ENCODE results near the gene CHEK2.
"Not testable (repeated sequence)": the region's sequence is repeated elsewhere in the genome, so short reads cannot be mapped to it uniquely, and the experiment has no call there.

The CHEK2 gene

DNA sequence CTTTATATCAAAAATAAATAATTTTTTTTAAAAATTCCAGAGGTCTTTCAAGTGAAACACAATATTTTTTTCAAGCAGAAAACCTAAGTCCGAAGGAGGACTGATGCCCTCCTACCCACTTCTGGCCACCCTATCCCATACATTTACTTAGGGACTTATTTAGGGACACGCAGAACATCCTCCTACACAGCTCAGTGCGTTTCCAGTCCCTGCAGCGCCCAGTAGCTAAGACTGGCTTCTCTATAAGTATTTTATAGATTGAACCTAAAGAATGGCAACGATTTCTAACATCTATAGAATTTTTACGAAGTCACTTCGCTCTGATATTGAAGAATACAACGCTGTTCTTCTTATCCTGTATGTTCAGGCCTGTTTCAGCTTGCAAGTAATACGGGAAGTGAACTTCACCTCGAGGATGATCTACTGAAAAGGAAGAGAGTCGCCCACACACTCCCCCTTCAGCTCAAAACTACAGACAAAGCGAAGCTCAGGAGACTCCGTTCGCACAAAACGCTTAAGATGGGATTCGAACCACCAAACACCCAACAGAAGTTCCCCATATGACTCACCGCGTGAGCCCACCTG lies 328 bp downstream of the CHEK2 start:
- no peak for DNase-seq (ENCODE audit: low spot score)

- DNase-seq (ENCODE audit: low spot score): not testable (repeated sequence)
Observed at GRCh38 chr22:28738876-28739275, 2.7 kb downstream of the CHEK2 start.

- no peak for DNase-seq (ENCODE audit: low spot score)
Observed at GRCh38 chr22:28737701-28738100, 3.9 kb downstream of the CHEK2 start.

- no peak for DNase-seq (ENCODE audit: low spot score)
Observed at GRCh38 chr22:28736301-28737155, 5.1 kb downstream of the CHEK2 start.

DNA sequence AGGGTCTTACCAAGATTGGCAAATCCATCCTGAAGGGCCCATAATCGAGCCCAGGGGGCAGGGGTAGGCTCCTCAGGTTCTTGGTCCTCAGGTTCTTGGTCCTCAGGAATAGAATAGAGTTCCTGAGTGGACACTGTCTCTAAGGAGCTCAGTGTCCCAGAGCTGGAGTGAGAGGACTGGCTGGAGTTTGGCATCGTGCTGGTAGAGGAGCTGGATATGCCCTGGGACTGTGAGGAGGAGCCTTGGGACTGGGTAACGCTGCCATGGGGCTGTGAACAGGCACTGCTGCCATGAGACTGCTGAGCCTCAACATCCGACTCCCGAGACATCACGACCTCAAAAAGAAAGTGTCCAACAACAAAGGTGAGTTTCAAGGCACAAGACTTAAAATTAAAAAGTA lies 7.2 kb downstream of the CHEK2 start:
- DNase-seq (ENCODE audit: low spot score): no peak

DNA sequence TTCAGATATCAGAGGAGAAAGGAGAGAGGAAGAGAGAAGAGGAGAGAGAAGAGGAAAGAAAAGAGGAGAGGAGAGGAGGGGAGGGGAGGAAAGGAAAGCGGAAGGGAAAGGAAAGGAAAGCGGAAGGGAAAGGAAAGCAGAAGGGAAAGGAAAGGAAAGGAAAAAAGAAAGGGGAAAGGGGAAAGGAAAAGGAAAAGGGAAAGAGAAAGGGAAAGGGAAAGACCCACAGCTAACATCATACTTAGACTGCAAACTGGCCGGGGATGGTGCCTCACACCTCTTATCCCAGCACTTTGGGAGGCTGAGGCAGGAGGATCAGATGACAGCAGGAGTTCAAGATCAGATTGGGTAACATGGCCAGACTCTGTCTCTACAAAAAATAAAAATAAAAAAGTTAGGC lies 11.4 kb downstream of the CHEK2 start:
- DNase-seq (ENCODE audit: low spot score): no peak

DNA sequence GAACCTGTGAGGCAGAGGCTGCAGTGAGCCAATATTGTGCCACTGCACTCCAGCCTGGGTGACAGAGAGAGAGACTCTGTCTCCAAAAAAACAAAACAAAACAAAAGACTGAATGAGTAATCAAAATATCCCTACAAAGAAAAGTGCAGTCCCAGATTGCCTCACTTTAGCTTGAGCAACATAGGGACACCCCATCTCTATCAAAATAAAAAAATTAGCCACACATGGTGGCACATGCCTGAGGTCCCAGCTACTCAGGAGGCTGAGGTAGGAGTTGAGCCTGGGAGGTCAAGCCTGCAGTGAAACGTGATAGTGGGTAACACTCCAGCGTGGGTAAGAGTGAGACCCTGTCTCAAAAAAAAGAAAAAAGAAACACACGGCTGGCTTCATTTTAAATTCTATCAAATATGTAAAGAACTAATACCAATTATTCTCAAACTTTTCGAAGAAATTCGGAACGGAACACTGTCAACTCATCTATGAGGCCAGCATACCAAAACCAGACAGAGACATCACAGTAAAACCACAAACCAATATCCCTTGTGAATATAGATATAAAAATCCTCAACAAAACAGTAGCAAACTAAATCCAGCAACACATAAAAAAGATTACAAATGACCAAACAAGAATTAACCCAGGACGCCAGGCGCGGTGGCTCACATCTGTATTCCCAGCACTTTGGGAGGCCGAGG lies 12.9 kb downstream of the CHEK2 start:
- DNase-seq (ENCODE audit: low spot score): no peak

GRCh38 chr22:28728002-28728401 lies 13.6 kb downstream of the CHEK2 start:
- DNase-seq (ENCODE audit: low spot score): no peak

- no peak for DNase-seq (ENCODE audit: low spot score)
Observed at GRCh38 chr22:28718044-28718443, 23.6 kb downstream of the CHEK2 start.

DNA sequence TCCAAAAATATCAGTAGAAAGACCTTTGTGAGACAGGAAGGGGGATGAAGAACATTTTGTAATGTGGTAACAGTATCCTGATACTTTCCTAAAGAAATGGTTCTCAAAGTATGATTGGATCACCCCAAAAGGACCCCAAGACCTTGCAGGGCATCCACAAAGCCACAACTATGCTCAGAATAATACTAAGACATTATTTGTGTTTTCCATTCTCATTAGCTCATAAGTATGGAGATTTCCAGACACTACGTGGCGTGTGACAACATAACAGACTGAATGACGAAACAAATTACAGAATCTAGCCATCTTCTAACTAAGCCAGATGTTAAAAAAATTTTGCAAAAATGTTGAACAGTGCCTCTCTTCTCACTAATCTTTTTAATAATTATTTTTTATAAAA lies 24.9 kb downstream of the CHEK2 start:
- no peak for DNase-seq (ENCODE audit: low spot score)

DNA sequence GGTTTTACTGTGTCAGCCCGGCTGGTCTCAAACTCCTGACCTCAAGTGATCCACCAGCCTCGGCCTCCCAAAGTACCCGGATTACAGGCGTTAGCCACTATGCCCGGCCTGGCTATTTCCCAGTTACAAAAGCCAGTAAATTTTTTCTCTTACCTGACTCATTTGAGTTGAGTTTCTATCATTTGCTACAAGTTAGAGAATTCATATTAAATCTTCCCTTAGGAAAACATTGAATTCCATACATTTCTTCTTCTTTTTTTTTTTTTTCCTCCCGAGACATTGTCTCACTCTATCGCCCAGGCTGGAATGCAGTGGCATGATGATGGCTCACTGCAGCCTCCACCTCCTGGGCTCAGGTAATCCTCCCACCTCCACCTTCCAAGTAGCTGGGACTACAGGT lies 26.0 kb downstream of the CHEK2 start:
- DNase-seq (ENCODE audit: low spot score): no peak

DNA sequence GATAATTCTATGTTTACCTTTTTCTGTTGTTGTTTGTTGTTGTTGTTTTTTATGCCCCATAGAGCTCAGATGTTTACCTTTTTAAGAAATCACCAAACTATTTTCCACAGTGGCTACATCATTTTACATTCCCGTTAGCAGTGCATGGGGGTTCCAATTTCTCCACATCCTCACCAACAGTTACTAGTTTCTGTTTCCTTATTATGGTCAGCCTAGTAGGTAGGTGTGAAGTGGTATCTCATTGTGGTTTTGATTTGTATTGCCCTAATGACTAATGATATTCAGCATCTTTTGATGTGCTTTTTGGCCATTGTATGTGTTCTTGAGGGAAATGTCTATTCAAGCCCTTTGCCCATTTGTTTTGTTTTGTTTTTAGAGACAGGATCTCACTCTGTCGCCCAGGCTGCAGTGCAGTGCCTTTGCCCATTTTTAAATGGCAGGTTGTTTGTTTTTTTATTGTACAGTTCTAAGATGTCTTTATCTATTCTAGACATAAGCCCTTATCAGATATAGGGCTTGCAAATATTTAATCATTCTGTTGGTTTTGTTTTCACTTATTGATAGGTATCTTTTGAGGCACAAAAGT lies 27.5 kb downstream of the CHEK2 start:
- DNase-seq (ENCODE audit: low spot score): no peak

DNA sequence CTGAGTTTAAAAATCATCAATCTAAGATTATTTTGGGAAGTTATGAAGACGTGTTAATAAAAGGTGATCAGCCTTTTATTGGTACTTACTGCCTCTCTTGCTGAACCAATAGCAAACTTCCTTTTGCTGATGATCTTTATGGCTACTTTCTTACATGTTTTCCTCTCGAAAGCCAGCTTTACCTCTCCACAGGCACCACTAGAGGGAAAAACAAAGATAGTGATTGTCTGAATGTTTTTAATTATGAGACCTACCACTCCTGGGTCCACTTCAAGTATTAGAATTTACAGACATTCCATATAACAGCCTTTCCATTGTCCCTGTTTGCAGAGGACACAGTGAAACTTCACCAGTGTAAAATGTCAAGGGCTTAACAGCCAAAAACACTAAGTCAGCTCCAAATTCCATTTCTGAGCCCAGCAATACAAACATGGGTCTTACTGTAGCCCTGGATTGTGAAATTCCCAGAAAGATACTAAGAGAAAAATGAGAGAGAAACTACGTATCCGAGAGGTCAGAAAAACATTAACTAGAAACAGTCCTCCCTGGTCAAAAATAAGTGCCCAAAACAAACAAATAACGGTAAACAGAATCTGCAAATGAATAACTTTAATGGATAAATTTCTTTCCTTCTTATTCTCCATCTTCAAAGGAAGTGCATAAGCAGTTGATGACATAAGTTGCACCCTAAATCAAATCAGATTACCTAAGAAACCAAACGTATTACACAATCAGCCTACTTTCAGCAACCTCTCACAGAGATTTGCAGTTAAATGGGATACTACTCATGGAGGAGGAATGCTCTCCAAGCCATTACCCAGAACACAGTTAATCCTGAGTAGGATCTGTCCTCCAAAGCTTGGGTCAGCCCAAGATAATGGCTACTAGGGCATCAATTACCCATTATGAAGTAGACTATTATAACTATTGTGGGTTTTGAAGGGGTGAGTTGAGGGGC lies 29.5 kb downstream of the CHEK2 start:
- DNase-seq (ENCODE audit: low spot score): no peak

- DNase-seq (ENCODE audit: low spot score): no peak
Observed at GRCh38 chr22:28711341-28711740, 30.3 kb downstream of the CHEK2 start.

GRCh38 chr22:28710576-28711191 lies 30.9 kb downstream of the CHEK2 start:
- no peak for DNase-seq (ENCODE audit: low spot score)

- DNase-seq (ENCODE audit: low spot score): no peak
Observed at GRCh38 chr22:28710107-28710506, 31.5 kb downstream of the CHEK2 start.

- no peak for DNase-seq (ENCODE audit: low spot score)
Observed at GRCh38 chr22:28706845-28707244, 34.8 kb downstream of the CHEK2 start.

DNA sequence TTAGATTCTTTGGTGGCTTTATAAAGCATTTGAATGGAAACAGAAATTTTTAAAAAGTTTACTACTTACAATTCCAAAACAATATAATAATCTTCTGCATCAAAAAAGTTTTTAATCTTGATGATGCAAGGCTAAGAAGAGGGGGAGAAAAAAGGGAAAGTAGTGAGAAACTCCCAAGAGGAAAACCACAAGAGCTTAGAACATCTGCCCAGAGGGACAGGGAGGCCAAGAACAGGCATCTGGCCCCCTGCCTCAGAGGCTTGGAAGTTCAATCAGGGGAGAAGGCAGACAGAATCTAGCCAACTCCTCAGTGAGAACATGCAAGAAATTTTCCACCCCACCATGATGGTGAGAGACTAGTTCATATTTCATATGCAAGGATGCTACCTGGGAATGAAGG lies 38.2 kb downstream of the CHEK2 start:
- DNase-seq (ENCODE audit: low spot score): no peak

DNA sequence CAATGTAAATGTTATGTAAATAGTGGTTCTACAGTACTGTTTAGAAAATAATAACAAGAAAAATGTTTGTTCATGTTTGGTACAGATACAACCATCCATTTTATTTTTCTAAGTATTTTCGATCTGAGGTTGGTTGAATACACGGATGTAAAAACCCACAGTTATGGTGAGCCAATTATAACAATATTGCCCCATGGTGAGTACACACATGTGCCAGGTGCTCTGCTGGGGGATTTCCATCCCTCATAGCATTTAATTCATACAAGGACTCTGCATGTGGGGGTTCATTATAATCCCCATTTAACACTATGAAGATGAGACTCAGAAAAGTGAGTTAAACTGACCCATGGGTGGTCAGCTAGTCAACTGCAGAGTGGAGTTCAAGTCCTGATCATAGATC lies 38.7 kb downstream of the CHEK2 start:
- no peak for DNase-seq (ENCODE audit: low spot score)

DNA sequence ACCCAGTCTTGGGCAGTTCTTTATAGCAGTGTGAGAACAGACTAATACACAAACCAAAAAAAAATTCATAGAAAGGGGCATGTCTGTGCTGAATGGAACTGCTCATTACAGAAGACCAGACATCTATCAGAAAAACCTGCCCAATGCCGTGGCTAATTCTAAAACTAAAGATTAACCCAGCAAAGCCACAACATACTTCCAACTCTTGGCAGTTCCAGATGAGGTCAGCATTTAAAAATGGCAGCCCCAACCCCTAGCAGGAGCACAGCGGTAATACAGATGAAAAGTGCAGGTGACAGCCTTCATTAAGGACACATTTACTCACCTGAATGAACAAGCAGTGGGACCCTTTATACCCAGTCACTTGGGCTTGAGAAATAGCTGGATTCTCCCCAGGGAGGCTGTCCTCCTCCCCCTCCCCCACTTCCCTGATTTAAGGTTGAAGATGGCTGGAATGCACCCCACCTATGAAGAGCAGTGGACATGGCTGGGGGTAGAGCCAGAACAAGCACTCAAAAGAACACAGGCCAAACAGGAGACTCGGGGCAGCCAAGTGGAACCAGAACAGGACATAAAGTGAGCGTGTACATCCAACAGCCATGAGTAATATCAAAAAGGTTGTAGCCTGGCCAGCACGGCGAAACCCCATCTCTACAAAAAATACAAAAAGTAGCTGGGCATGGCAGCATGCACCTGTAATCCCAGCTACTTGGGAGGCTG lies 48.4 kb downstream of the CHEK2 start:
- not testable (repeated sequence) for DNase-seq (ENCODE audit: low spot score)

Data from pons (tissue), 1 donor.